Right atrium auricular region (tissue), 2 donors: ENCODE measurements around the gene DNAAF5. TPM values are rescaled to one million over a fixed set of nuclear protein-coding genes. Genes with fewer than 3 reads are reported as not detected.

Experiments used
- DNase-seq: peaks from one replicate; pipeline ENCODE4 v3.0.0-alpha.2; 2019; ENCODE audit warnings: low spot score
- H3K27ac ChIP-seq, 2 donors: fragments of 200-600 bp; sonication (generic); 1 replicate in 1 of 2; 2 replicates in 1 of 2; pipeline ENCODE4 v1.5.1; 2016 to 2019
- H3K27me3 ChIP-seq, 2 donors: fragments of 200-600 bp; sonication (generic); one replicate each; pipeline versions ENCODE4 v1.5.1 to v1.6.0; 2017 to 2019
- H3K36me3 ChIP-seq: fragments of 200-600 bp; sonication (generic); one replicate; pipeline ENCODE4 v1.5.1; 2016
- H3K4me1 ChIP-seq, 2 donors: fragments of 200-600 bp; sonication (generic); one replicate each; pipeline versions ENCODE4 v1.5.1 to v1.6.0; 2017 to 2019
- H3K4me3 ChIP-seq, 2 donors: fragments of 200-600 bp; sonication (generic); 1 replicate in 1 of 2; 2 replicates in 1 of 2; pipeline ENCODE4 v1.5.1; 2017 to 2019; ENCODE audit warnings: mild to moderate bottlenecking in 1 of 2, moderate library complexity in 1 of 2
- H3K9me3 ChIP-seq, 2 donors: fragments of 200-600 bp; sonication (generic); one replicate each; pipeline ENCODE4 v1.5.1; 2019
- CTCF ChIP-seq, 2 donors: fragments of 200-600 bp; sonication (generic); IDR thresholded peaks; one replicate each; pipeline ENCODE4 v1.5.1; 2019; ENCODE audit warnings: antibody characterized with exemption in 2 of 2
- total RNA-seq, 2 donors: library from RNA; depleted of rRNA; stranded (reverse); fragments of >200 nt; gene quantifications; one replicate each; pipeline ENCODE4 v1.1.0, GENCODE V29; 2016

The DNAAF5 gene
- total RNA-seq, 2 donors from 2014 or later = 19.0 to 35.5 TPM

- DNase-seq = no peak
- Histone ChIP-seq H3K27ac (no peak overlapping the region), H3K36me3 (no peaks in the 10 kb centered on the region), H3K9me3 (peaks cover 3 to 11% of the 10 kb centered on the region in 2 donors), H3K4me3 (no peak overlapping the region), H3K4me1 (peaks cover 0 to 21% of the 10 kb centered on the region in 2 donors), H3K27me3 (no peaks in the 10 kb centered on the region)
- TF ChIP-seq CTCF (IDR thresholded peaks at IDR 0.05) = no peak
Measured at GRCh38 chr7:701086-701671, 25.3 kb upstream of the DNAAF5 start.

GRCh38 chr7:703049-703448 is 23.4 kb upstream of the DNAAF5 start:
- no peaks in the 10 kb centered on the region for H3K36me3 ChIP-seq
- no peak for DNase-seq

GRCh38 chr7:706721-707120 is 19.8 kb upstream of the DNAAF5 start:
- Histone ChIP-seq H3K4me1 (peaks cover 0 to 5% of the 10 kb centered on the region in 2 donors), H3K9me3 (peaks cover 3 to 11% of the 10 kb centered on the region in 2 donors), H3K27ac (no peak overlapping the region), H3K27me3 (no peaks in the 10 kb centered on the region), H3K4me3 (no peak overlapping the region), H3K36me3 (no peaks in the 10 kb centered on the region)
- DNase-seq = no peak
- no peak for TF ChIP-seq CTCF (IDR thresholded peaks at IDR 0.05)

More at GRCh38 chr7:703049-703448, 23.4 kb upstream of the DNAAF5 start:
- H3K4me1 ChIP-seq = peaks cover 0 to 12% of the 10 kb centered on the region in 2 donors
- no peak overlapping the region for H3K4me3 ChIP-seq
- peaks cover 3 to 11% of the 10 kb centered on the region in 2 donors for H3K9me3 ChIP-seq
- H3K27me3 ChIP-seq = no peaks in the 10 kb centered on the region
- TF ChIP-seq CTCF (IDR thresholded peaks at IDR 0.05) = no peak
- H3K27ac ChIP-seq = no peak overlapping the region

GRCh38 chr7:707296-708000 is 19.1 kb upstream of the DNAAF5 start:
- H3K9me3 ChIP-seq = peaks cover 3 to 11% of the 10 kb centered on the region in 2 donors
- H3K27ac ChIP-seq = no peak overlapping the region
- H3K27me3 ChIP-seq = no peaks in the 10 kb centered on the region
- H3K4me3 ChIP-seq = no peak overlapping the region
- H3K36me3 ChIP-seq = no peaks in the 10 kb centered on the region
- H3K4me1 ChIP-seq = peaks cover 0 to 5% of the 10 kb centered on the region in 2 donors
- no peak for DNase-seq
- no peak for TF ChIP-seq CTCF (IDR thresholded peaks at IDR 0.05)

GRCh38 chr7:710161-710560 is 16.3 kb upstream of the DNAAF5 start:
- Histone ChIP-seq H3K9me3 (no peaks in the 10 kb centered on the region), H3K27me3 (no peaks in the 10 kb centered on the region), H3K4me1 (peaks cover 0 to 9% of the 10 kb centered on the region in 2 donors), H3K27ac (no peak overlapping the region), H3K4me3 (no peak overlapping the region), H3K36me3 (no peaks in the 10 kb centered on the region)
- DNase-seq = no peak
- no peak for TF ChIP-seq CTCF (IDR thresholded peaks at IDR 0.05)
